ENCODE results near the gene LRIG1.

LRIG1 gene

DNA sequence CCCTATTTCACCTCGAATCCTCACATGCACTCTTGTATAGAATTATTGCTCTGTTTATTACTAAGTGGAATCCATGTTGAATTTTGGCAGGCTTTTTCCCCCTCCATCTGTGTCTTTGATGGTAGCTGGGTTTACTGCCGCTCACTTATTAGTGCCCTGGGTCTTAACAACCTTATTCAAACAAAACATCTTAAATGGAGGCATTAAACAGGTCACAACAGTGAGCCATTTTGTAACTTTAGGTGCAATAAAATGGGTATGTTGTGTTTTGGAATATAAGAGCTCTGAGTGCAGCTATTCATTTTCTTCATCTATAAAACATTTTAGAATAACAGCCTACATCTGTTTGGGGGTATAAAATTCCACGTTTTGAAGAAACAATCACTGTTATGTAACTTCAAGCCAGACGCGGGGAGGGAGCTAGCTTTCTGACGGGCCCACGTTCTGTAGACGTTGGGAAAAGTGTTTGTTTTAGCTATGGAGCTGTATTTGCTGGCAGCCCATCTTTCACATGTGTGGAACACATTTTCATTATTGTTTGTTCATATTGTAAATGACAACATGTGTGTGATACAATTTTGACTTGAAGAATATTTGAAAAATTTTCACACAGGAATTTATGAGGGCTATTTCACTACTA, 158.0 kb downstream of the LRIG1 start:
- DNase-seq = no peak

GRCh38 chr3:66338927-66339326, 161.9 kb downstream of the LRIG1 start:
- no peak for DNase-seq

- no peak for DNase-seq
Observed at GRCh38 chr3:66336333-66336766, 164.5 kb downstream of the LRIG1 start.

DNA sequence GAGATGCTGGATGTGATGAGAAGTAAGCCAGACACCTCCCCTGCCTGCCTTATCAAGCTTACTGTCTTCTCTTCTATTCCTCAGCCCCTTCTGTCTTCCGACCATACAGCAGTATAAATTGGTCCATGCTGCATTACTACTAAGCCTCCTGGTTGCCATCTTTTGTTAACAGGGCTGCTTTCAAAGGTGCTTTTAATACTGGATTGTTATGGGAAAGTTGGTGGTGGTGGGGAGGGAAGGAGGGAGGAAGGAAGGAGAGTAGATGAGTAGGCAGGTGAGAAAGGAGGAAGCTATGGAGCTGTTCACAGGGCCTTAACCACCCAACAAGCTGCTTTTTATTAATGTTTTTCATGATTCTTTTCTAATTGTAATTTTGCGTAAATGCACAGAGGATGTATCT, 165.2 kb downstream of the LRIG1 start:
- DNase-seq = no peak
